GM18870 (cell line): ENCODE measurements around the gene CREB3L1.
A peak's percentile ranks its signal among the peaks of the same experiment; 100 is the strongest.

Experiments used
- ATAC-seq: cut with Tn5 transposase; IDR thresholded peaks from one replicate; pipeline ENCODE4 v1.9.1; 2021; ENCODE audit warnings: moderate library complexity; ENCODE audit not compliant: unreplicated experiment

CREB3L1 gene

DNA sequence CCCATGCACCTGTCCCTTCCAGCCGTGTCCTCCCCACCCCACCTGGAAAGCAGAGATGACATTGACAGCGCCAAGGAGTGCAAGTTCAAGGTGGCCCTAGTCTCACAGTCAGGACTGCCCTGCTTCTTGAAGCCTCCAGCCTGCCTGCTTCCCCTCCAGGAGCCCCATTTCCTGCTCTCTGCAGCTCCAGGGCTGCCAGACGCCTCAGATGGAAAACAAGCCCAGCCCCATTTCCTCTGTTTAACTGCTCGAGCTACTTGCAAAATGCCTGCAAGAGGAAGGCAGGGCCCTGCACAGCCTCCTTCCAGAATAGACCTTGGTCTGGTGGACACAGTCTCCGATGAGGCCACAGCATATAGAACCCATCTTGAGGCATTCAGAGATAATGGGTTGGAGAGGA is 64.8 kb downstream of the CREB3L1 start:
- no peak for ATAC-seq

DNA sequence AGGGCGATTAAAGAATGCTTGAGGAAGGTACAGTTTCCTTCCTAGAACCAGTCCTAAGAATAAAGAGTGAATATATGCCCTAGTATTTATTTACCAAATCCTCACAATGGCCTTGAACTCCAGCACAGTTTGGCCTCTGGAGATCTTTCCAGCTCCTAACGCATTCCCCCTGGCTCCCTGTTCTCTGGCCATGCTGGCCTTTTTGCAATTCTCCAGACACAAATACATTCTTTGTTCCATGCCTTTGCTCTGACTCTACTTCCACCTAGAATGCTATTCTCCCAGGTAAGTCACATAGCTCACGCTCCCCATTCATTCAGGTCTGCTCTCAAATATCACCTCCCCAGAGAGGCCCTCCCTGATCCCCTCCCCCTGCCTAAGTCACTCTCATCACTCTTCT is 66.1 kb downstream of the CREB3L1 start:
- ATAC-seq, result no peak

DNA sequence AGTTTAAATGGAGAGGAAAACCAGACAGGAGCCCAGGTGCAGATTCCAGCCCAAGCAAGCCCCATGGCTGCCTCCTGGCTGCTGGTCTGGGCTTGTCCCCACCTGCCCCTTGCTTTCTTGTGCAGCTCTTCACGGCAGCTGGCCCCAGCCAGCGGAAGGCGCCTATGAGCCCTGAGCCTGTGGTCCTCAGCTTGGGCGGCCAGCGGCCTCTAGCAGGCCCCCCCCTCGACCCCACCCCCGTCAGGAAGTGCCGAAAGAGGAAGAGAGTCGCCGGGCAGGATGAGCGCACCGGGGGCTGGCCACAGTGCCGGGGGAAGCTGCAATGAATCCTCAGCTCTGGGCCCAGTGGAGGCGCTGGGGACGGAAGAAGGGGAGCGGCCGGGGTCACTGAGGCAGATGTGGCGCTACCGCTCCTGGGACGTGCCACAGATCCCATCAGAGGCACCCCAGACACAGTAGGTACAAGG is 67.7 kb downstream of the CREB3L1 start:
- no peak for ATAC-seq

DNA sequence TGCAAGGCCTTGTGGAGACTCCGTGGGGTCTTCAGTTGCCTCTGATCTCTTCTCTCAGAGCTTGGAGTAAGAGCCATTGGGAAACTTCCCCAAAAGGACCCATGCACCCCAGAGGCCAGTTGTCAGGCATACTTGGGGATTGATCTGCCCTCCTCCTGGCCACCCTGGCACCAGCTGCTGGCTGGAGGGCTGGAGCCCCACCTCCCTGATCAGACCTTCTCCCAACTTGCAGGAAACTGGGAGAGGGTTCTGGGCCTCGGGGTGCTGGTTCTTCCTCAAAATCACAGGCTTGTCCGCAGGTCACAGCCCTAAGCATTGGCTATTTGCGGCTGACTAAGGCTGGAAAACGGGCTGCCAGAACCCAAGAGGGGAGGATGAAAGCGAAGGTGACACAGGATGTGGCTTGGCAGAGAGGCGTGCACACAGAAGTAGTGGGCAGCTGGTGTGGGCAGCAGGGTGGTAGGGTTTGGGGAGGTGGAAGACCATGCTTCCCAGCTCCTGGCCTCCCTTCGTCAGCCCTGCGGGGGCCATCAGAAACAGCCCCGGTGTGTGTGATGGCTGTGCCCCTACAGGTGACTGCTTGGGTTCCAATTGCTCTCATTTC is 68.5 kb downstream of the CREB3L1 start:
- ATAC-seq, result no peak

DNA sequence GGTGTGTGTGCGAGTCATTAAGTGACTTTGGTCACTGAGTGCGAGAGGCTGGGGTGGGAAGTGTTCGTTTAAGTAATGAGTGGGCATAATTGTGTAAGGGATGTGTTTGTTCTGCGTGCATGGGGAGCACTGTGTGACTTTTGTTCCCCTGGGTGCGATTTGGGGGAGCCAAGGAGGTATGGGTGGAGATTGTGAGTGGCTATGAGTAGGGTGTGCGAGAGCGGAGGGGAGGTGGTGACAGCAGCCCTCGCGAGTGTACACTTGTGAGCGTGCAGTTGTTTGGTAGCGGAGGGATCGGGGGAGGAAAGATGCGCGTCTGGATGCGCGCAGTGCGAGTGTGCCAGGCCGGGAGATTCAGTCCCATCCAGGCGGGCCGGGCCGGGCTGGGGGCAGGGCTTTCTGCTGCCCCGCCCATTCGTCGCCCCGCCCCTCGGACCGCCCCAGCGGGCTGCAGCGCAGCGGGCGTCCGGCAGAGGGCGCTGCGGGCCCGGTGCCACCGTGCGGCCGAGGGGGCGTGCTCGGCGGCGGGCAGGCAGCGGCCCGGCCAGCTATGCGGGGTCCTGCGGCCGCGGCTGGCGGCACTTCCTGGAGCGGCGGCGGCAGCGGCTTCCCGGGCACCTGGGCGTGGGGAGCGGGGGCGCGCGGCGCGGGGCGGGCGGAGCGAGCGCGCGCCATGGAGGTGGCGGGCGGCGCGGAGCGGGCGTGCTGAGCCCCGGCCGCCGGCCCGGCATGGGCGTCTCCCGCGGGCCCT is 69.6 kb downstream of the CREB3L1 start, which contains the start of gene DGKZ:
Gene DGKZ, plus strand, starts transcription at position 578 of the 751 bp plus-strand sequence. CDS start 197 bp downstream, outside the sequence.
- peak; percentile 37 for ATAC-seq

DNA sequence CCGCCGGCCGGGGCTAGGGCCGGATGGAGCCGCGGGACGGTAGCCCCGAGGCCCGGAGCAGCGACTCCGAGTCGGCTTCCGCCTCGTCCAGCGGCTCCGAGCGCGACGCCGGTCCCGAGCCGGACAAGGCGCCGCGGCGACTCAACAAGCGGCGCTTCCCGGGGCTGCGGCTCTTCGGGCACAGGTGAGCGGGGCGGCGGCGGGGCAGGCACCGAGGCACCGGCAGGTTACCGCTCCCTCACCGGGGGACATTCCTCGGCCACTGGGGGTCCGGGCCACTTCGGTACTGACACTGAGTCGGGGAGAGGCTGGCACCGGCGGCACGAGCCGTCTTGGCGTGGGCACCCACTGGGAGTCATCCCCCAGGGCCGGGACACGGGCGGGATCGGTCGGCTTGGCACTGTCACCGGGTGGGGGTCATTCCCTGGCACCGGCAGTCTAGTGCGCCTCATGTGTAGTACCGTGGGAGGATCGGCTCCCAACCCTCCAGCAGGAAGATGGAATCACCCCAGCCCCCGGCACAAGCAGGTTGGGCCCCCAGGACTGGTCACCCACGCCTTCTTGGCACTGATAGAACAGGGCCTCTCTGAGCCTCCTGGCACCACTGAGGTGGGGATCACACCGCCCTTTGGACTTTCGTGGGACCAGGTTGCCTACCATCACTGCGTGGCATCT is 70.3 kb downstream of the CREB3L1 start:
- ATAC-seq, result no peak

DNA sequence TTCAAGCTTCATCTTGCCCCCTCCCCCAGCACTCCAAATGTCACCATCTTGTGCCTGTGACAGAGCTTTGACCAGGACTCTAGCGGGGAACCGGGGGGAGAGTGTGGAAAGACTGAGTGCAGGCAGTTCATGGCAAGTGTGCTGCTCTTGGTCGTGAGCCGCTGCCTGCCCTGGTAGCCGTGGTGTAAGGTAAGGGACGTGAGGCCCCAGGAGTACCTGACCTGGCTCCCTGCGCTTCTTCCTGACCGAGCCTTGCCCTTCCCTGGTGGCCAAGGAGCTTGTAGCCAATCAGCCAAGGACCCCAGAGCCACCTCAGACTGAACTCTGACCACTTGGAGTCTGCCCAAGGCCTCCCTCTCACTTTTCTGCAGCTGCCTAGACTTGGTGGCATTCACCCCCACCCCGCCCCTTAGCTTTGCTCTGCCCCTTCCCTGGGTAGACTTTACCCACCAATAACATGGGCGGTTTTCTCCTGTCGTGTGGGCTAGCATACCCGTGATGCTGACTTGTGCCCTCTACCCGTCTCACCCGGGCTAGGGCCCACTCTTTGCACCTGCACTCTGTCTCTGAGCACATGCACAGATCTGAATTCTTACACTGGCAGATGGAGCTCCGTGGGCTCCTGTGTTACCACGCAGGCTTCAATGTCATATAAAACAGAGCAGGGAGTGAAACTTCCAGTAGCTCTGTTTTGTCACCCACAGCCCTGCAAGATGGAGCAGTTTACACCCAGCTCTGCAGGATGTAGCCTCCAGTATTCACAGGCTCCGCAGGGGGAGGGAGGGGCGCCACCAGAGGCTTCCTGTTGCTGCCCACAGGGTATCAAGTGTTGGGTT is 71.3 kb downstream of the CREB3L1 start:
- ATAC-seq, result no peak

DNA sequence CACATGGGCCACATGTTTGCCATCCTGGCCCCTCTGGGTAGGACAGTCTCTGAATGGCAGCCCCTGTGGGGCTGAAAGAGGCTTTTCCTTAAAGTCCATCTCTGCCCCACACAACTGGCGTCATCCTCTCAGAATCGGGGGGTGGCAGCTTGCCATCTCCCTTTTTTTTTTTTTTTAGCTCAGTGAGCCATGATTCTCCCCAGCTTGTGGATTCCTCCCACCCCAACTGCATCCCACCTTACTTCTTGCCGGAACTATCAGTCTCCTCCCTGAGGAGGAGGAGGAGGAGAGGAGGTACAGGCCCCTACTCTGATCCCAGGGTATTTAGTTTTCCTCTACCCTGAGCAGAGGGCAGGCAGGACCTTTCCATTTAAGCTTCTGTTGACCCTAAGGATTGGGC is 73.2 kb downstream of the CREB3L1 start:
- no peak for ATAC-seq

DNA sequence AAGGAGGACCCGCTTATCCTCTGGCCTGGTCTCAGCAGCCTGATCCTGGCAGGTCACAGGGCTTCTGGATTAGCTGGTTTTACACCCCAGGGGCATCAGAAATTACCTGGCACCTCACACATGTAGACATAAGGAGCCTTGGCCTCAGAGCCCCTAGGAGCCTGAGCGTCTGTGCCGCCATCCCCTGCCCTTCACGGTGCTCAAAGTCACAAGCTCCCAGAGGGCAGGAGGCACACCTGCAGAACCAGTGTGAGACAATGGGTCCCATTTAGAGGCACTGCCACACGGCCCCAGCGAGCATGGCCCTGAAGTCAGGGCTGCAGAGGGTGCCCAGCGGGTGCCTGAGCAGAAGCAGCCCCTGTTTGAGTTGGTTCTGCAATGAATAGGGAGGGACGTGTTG is 73.7 kb downstream of the CREB3L1 start:
- no peak for ATAC-seq

DNA sequence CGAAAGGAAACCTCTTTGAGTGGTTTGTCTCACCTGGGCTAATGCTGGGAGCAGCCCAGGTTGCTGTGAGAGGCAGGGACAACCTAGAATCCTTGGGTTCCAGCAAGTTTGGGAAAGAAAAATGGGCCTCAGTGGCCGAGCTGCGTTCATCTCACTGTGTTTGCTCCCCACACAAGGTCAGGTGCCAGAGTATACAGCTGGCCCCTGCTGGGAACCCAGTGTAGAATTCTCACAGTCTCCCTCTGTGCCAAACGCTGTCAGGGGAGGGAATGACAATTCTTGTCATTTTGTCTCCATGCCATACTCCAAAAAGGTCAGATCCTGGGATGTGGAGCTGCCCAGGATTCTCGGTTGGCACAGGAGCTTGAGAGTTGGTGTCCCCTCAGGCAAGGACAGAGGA is 74.1 kb downstream of the CREB3L1 start:
- no peak for ATAC-seq

DNA sequence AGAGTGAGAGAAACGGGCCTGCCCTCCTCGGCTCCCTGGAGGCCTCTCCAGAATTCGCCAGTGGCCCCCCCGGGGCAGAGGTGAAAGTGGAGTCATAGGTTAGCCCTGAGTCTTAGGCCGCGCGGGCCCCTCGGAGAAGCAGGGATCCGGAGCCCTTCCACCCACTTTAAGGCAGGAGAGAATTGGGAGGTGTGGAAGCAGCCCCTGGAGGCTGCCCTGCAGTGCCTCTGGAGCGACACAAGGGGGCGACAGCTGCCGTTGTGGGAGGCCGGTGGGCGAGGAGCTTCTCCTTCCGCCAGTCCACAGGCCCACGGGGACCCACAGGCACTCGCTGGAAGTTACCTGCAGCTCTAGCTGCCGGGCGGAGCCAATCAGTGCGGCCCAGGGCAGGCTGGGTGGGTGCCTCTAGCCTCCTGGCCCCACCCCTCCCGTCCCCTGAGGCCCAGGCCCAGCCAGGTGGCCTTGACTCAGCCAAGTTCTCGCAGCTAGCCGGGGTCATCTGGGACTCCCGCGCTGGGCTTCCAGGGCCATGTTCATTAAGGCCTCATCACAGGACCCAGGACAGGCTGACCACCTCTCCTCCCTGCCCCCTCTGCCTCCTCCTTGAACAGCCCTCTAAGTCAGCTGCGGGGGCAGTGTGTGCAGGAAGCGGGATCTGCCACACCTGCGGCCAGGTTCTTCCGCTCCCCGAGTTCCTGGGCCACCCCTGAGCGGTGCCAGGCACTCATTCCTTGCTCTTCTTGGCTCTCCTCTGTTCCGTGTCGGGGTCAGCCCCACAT is 74.8 kb downstream of the CREB3L1 start:
- ATAC-seq, result no peak

DNA sequence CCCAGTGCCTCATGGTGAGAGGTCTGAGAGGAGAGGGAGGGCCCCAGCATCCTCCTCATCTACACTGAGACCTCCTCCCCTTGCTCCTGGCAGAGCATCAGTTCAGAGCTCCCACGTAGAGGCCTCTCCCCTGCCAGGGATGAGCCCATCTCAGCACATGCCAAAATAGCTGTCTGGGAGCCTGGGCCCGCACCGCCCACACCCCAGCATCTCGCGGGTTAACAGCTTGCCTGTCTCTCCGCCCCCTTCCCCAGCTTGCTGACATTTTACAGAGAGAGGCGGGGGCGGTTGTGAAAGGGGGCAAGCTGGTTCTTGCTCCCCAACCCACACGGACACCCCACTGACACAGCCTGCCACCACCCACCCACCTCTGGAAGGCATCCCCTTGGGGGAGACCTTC is 76.2 kb downstream of the CREB3L1 start:
- no peak for ATAC-seq

DNA sequence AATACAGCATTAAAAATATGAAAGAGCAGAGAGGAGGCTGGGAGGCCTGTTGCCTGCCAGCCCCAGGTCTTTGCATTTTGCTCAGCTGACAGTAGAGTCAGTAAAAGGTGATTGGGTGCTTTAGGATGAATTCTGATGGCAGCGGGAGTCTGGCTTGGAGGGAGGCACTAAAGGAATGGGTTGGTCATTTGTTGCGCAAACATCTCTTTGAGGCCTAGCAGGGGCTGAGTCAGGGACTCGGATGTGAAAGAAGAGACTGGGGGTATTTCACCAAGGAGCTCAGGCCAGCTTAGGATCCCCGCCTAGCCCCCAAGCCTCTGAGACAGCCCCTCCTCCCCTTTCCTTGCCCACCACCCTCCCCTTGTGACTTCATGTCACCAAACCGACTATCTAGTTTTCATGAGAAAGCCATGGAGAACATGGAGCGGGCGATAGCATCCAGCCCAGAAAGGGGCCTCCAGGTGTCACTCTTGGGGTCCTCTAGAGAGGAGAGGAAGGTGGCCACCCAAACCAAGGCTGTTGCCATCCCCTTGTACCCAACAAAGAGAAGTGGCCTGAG is 79.5 kb downstream of the CREB3L1 start:
- ATAC-seq, result no peak

DNA sequence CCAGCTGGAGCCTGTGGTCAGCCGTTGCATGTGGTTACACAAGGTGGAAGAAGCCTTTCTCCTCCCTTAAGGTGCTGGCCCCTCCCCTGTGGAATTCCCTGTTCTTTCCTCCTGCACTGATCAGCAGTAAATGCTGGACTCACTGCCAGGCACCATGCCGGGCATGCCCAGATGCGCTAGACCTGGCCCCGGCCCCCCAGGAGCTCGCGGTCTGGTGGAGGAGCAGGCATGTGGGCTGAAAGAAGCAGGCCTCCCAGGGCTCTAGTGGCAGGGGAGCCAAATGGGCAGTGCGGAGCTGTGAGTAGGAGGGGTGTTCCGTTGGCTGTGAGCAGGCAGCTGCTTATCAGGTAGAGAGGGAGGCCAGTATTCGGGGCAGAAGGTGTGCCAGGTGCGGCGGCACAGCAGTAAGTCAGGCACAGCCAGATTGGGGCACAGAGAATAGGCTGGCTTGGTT is 80.0 kb downstream of the CREB3L1 start:
- no peak for ATAC-seq

DNA sequence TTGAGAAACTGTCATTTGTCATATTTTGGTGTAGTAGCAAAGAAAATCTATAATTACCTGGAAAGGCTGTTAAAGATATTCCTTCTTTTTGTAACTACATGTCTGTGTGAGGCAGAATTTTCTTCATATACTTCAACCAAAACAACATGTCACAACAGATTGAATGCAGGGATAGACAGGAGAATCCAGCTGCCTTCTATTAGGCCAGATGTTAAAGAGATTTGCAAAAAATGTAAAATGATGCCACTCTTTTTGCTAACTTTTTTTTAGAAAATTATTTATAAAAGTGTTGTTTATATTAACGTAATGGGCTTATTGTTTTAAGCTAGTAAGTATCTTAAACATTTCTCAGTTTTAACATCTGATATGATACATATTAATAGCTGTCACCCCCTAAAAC is 82.5 kb downstream of the CREB3L1 start:
- no peak for ATAC-seq

DNA sequence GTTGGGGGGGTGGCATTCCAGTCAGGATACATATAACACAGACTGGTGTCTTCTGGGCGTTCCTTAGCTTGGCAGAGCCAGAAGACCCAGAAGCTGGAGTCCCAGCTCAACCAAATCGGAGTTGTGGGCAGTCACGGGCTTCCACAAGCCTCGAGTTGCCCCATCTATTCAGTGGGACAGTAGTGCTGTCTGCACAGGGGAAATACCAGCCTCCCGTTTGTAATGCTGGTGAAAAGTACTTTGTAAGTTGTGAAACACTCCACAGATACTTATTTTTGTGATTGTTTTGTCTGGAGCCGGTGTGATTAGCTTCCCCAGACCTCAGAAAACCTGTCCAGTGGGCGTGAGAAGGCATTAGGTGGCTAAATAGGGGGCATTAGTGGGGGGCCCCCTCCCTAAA is 83.4 kb downstream of the CREB3L1 start:
- ATAC-seq, result peak; percentile 15

DNA sequence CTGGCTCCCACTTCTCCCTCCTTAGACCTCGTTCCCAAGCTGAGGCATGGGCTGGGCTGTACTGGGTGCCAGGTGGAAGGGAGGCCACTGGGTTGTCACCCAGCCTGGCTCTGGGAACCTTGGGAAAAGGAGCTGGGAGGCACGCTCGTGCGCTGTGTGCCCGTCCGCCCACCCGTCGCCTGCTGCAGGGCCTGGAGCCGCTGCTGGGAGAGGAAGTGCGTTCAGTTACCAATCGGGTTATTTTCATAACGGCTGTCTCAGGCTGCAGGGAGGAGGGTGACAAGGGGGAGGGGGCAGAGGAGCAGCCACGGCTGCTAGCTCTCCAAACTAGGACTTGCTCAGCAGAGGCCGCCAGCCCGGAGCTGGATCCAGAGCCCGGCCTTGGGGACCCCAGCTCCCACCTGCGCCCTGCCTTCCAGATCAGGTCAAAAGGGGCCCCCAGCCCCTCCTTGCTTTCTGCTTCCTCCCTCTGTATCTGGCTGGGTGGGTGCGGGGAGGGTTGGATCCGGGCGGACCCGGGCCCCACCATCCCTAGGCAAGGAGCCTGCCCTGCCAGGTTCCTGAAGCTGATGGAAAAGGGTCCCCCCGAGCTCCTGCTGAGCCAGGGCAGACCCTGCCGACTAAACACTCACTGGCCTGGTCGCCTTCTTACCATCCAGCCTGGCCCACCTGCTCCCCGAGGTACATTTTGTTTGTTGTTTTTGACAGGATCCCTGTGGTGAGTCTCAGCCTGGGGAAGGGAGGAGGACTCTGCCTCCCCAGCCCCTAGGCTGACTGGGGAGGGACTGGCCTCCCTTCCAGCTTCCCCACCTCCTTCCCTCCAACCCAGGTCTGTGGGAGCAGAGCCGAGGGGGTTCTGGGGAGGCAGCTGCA is 84.1 kb downstream of the CREB3L1 start:
- ATAC-seq, result peak; percentile 73

DNA sequence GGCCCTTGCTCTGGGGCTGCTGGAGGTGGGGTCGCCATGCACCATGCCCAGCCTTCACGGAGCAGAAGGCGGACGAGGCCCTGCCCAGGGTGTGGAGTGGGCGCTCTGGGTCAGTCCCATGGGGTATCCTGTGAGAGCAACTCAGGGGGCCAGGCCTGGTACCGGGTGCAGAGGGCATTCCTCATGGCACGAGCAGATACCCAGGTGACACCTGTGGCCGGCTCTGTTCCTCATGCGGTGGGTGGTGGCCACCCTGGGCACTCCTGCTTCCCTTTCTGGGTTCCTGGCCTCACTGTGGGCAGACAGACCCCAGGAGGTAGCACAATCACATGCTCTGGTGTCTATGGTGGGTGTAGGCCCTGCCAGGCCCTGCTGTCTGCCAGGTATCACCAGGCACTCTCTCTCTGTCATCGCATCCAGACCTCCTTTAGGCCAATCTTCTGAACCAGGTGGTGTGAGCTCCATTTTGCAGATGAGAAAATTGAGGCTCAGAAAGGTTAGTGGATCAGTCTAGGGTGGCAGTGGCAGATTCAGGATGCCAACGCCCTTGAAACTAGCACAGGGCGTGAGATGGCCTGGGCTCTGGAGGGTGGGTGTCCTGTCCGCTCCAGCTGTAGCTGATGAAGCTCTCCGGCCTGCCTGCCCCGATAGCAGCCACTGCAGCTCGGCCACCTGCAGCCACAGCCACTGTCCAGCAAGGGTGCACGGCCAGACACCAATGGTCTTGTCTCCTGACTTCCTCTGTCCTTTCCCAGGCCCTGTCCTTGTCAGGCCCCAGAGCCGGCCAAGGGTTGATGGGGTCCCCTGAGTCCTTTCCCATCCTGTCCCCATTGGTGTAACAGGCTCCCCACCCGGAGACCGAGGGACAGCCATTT is 84.9 kb downstream of the CREB3L1 start:
- ATAC-seq, result no peak
